Body of pancreas (tissue), 4 donors: ENCODE results near the gene AP3B2. TPM values are rescaled to one million over a fixed set of nuclear protein-coding genes. Genes with fewer than 3 reads are reported as not detected.

Experiments
- ATAC-seq: fragments of 150-250 bp; one replicate; pipeline ENCODE4 v1.9.1; 2016
- DNase-seq, 4 donors: peaks; one replicate each; pipeline ENCODE4 v3.0.0-alpha.2; 2019
- H3K27ac ChIP-seq, 4 donors: fragments of 200-600 bp; sonication (generic); 1 replicate in 3 of 4; 2 replicates in 1 of 4; pipeline versions ENCODE4 v1.5.1 to v1.6.1; 2016 to 2019; ENCODE audit warnings: mild to moderate bottlenecking in 1 of 4, mixed read lengths in 1 of 4, moderate library complexity in 1 of 4
- H3K27me3 ChIP-seq, 2 donors: fragments of 200-600 bp; sonication (generic); one replicate each; pipeline ENCODE4 v1.6.0; 2016; ENCODE audit warnings: mild to moderate bottlenecking in 1 of 2
- H3K36me3 ChIP-seq, 2 donors: fragments of 200-600 bp; sonication (generic); replicated peaks in 1 of 2; 2 replicates each; pipeline ENCODE4 v1.5.1; 2016; ENCODE audit warnings: low read depth in 2 of 2; ENCODE audit not compliant: insufficient read depth in 1 of 2
- H3K4me1 ChIP-seq: fragments of 200-600 bp; sonication (generic); one replicate; pipeline ENCODE4 v1.6.0; 2016
- H3K4me3 ChIP-seq, 2 donors: fragments of 200-600 bp; sonication (generic); 1 replicate in 1 of 2; 2 replicates in 1 of 2; pipeline ENCODE4 v1.5.1; 2016 to 2019
- H3K9me3 ChIP-seq, 3 donors: fragments of 200-600 bp; sonication (generic); 1 replicate in 2 of 3; 2 replicates in 1 of 3; pipeline ENCODE4 v1.5.1; 2016
- POLR2A ChIP-seq, 3 donors: fragments of 450-650 bp; IDR thresholded peaks; one replicate each; pipeline ENCODE4 v1.6.1; 2016; ENCODE audit warnings: antibody characterized with exemption in 3 of 3, mild to moderate bottlenecking in 2 of 3
- WGBS, 2 donors: methylation state at CpG; one replicate each; pipeline ENCODE4 v1.1.5; 2017; 5-methylcytosine and 5-hydroxymethylcytosine counted together
- intact Hi-C: fragments of 100-400 bp; cut with DNase I; formaldehyde crosslinking; loops from one replicate; pipeline ENCODE4 v1.15.1; 2023
- total RNA-seq, 2 donors: library from RNA; depleted of rRNA; stranded (reverse); fragments of >200 nt; gene quantifications; one replicate each; pipeline ENCODE4 v1.1.0, GENCODE V29; 2016
- TF ChIP-seq, protein P1 (sequence below), 7 experiments: fragments of 450-650 bp in 4 of 7; fragments of 200-600 bp in 3 of 7; sonication (generic) in 3 of 7; IDR thresholded peaks; one replicate each; pipeline ENCODE4 v1.5.1; 2016 to 2019; ENCODE audit warnings: antibody characterized with exemption in 7 of 7

AP3B2 gene
- total RNA-seq, 2 donors from 2014 or later: 3.9 to 6.6 TPM

DNA sequence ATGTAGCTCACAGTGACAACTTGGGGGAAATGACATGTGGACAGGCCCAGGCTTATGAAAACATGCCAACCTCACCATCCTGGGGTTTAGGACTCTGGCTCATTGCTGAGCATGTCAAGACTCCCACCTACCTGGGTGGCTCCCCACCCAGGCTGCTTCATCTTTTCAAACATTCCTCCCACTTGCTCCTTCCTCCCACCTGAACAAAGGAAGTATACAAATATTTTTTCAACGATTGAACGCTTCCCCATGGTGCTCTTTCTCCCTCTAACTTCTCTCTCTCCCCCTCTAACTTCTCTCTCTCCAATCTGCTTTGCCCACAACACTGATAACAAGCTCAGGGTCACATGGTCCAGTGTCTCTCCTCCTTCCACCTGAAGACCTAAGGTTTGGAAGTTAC lies 34.8 kb downstream of the AP3B2 start:
- intact Hi-C loops: no loop called here
- TF ChIP-seq POLR2A (IDR thresholded peaks at IDR 0.05): no peak
- TF ChIP-seq, protein P1, sequence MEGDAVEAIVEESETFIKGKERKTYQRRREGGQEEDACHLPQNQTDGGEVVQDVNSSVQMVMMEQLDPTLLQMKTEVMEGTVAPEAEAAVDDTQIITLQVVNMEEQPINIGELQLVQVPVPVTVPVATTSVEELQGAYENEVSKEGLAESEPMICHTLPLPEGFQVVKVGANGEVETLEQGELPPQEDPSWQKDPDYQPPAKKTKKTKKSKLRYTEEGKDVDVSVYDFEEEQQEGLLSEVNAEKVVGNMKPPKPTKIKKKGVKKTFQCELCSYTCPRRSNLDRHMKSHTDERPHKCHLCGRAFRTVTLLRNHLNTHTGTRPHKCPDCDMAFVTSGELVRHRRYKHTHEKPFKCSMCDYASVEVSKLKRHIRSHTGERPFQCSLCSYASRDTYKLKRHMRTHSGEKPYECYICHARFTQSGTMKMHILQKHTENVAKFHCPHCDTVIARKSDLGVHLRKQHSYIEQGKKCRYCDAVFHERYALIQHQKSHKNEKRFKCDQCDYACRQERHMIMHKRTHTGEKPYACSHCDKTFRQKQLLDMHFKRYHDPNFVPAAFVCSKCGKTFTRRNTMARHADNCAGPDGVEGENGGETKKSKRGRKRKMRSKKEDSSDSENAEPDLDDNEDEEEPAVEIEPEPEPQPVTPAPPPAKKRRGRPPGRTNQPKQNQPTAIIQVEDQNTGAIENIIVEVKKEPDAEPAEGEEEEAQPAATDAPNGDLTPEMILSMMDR (IDR thresholded peaks at IDR 0.05): no peak
- Histone ChIP-seq H3K36me3 (no peaks in the 10 kb centered on the region), H3K27me3 (no peaks in the 10 kb centered on the region), H3K4me3 (no peak overlapping the region), H3K9me3 (no peaks in the 10 kb centered on the region), H3K4me1 (peaks cover 2% of the 10 kb centered on the region), H3K27ac (no peak overlapping the region)
- no peak for DNase-seq
- no peak for ATAC-seq
- 61 to 73% methylated on average over 2 of the region's 2 CpGs for WGBS, 2 donors

GRCh38 chr15:82670699-82671098 lies 39.0 kb downstream of the AP3B2 start:
- Histone ChIP-seq H3K4me3 (no peak overlapping the region), H3K9me3 (no peaks in the 10 kb centered on the region), H3K4me1 (no peaks in the 10 kb centered on the region), H3K36me3 (no peaks in the 10 kb centered on the region), H3K27me3 (no peaks in the 10 kb centered on the region), H3K27ac (no peak overlapping the region)
- ATAC-seq (no peak), DNase-seq (no peak)
- no peak for TF ChIP-seq POLR2A (IDR thresholded peaks at IDR 0.05)
- TF ChIP-seq, protein P1 (IDR thresholded peaks at IDR 0.05): no peak
- intact Hi-C loops: no loop called here
- WGBS, 2 donors: 78 to 79% methylated on average over 4 of the region's 4 CpGs

- H3K27ac ChIP-seq: no peak overlapping the region
- no peaks in the 10 kb centered on the region for H3K27me3 ChIP-seq
- no peaks in the 10 kb centered on the region for H3K36me3 ChIP-seq
- intact Hi-C loops: no loop called here
- H3K9me3 ChIP-seq: no peaks in the 10 kb centered on the region
- H3K4me1 ChIP-seq: no peaks in the 10 kb centered on the region
- TF ChIP-seq, protein P1 (IDR thresholded peaks at IDR 0.05): no peak
- no peak for TF ChIP-seq POLR2A (IDR thresholded peaks at IDR 0.05)
- no peak overlapping the region for H3K4me3 ChIP-seq
- no peak for DNase-seq
- ATAC-seq: no peak
- 44 to 87% methylated on average over 1 to 10 of the region's 10 CpGs for WGBS, 2 donors
Measured at GRCh38 chr15:82666606-82667005, 43.1 kb downstream of the AP3B2 start.

DNA sequence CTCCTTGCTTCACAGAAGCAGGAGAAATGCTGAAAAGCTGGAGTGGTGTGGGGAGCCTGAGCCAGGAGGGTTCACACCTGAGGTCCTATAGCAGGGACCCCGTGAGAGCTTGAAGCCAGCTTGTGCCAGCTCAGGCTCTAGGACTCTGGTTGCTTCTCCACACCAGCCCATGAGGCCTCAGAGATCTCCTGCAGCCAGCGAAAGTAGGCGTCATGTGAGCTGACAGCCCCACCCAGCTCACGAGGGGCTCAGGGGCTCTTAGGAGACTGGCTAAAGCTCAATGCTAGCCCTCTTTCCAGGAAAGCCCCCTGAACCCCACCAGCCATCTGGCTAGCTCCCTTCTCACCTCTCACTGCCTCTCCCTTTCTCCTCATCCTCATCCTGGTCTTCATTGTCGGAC lies 45.7 kb downstream of the AP3B2 start:
- Histone ChIP-seq H3K36me3 (no peaks in the 10 kb centered on the region), H3K4me3 (no peak overlapping the region), H3K9me3 (no peaks in the 10 kb centered on the region), H3K27ac (no peak overlapping the region), H3K4me1 (no peaks in the 10 kb centered on the region), H3K27me3 (no peaks in the 10 kb centered on the region)
- 77 to 82% methylated on average over 3 to 5 of the region's 5 CpGs for WGBS, 2 donors
- DNase-seq (no peak), ATAC-seq (no peak)
- no peak for TF ChIP-seq POLR2A (IDR thresholded peaks at IDR 0.05)
- TF ChIP-seq, protein P1 (IDR thresholded peaks at IDR 0.05): no peak
- intact Hi-C loops: no loop called here

GRCh38 chr15:82663186-82663600 lies 46.5 kb downstream of the AP3B2 start:
- TF ChIP-seq POLR2A (IDR thresholded peaks at IDR 0.05): no peak
- TF ChIP-seq, protein P1 (IDR thresholded peaks at IDR 0.05): no peak
- 9 to 20% methylated on average over 3 to 4 of the region's 4 CpGs for WGBS, 2 donors
- Histone ChIP-seq H3K4me3 (no peak overlapping the region), H3K9me3 (no peaks in the 10 kb centered on the region), H3K27me3 (no peaks in the 10 kb centered on the region), H3K27ac (no peak overlapping the region), H3K4me1 (no peaks in the 10 kb centered on the region), H3K36me3 (no peaks in the 10 kb centered on the region)
- ATAC-seq: no peak
- peak; percentile 52 to 71 (median 56) for DNase-seq
- intact Hi-C loops: no loop called here
